Activated CD8-positive, alpha-beta memory T cell treated with anti-CD3 and anti-CD28 coated beads for 24 hours (primary cell): ENCODE data around the gene FXYD2.
"Not testable (repeated sequence)": the region's sequence is repeated elsewhere in the genome, so short reads cannot be mapped to it uniquely, and the experiment has no call there.

Experiments
- DNase-seq: peaks from one replicate; pipeline ENCODE4 v3.0.0-alpha.2; 2020

The FXYD2 gene

DNA sequence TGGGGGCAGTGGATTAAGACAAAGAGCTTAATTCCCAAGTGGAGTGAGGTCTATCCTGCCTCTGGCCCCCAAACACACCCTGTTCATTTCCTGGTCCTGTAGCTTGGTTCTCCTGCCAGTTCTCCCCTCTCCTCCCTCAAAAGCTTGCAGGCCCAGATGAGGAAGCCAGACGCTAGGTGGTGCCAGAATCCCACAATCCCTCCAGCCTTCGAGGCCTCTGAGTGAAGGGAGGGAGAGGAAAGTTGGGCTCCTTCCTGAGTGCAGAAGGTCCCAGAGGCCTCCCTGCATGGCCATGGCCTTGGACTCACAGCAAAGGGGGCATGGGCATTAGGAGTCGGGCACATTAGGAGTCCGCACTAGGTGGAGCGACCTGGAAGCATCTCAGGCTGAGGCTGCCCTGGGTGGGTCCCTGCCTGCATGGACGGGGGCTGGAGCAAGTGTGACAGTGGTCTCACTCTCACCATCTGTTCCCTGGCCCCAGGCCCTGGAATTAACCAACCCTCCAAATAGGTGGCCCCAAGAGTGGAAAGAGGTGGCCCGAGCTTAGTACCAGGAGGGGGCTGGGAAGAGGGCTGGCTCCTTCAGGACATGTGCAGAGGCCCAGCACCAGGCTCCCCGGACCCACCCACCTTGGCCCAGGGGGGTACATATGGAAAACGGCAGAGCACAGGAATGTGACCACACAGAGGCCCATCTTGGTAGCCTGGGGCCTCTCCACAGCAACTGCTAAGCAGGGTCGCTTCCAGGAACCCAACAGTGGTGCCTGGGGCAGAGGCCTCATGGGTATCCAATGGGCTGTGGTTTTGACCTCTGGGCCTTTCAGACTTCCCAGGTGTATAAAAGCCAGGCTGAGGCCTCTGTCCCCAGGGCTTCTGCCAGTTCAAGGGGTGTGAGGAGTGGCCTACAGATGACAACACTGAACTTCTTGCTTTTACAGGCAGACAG is 5.2 kb downstream of the FXYD2 start:
- no peak for DNase-seq

DNA sequence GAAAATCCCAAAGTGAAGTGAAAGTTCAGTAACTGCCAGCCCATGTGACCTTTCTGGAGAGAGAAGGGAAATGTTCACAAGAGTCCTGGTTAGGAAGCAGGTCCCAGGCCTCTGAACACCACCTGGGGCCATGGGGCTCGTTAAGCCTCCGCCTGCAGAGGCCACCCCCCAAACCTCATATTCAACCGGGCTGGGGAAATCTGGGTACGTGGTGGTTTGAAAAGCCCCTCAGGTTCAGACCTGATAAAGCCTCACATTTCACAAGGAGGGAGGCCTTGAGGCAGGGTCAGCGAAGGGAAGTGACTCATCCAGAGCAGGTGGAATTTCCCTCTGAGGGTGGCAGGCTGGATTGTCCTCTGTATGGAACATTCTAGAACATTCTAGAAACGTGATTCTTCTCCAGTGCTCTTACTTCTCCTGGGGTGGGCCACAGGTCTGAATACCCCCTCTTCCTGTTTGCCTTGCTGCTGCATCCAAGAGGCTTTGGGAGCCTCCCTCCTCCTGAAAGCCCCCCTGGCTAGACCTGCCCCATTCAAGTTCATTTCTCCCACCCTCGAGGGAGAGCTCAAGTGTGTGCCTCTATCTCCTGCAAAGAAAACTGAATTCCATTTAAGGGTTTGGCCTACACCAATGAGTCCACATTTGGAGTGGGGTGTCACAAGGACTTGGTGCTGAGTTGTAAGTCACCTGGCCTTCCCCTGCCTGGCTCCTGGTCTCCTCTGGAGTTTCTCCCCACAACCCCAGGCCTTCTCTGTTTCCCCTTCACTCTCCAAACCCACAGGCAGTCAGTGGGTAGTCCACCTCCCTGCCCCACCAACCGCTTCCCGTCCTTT is 6.3 kb downstream of the FXYD2 start:
- DNase-seq: peak; percentile 71

DNA sequence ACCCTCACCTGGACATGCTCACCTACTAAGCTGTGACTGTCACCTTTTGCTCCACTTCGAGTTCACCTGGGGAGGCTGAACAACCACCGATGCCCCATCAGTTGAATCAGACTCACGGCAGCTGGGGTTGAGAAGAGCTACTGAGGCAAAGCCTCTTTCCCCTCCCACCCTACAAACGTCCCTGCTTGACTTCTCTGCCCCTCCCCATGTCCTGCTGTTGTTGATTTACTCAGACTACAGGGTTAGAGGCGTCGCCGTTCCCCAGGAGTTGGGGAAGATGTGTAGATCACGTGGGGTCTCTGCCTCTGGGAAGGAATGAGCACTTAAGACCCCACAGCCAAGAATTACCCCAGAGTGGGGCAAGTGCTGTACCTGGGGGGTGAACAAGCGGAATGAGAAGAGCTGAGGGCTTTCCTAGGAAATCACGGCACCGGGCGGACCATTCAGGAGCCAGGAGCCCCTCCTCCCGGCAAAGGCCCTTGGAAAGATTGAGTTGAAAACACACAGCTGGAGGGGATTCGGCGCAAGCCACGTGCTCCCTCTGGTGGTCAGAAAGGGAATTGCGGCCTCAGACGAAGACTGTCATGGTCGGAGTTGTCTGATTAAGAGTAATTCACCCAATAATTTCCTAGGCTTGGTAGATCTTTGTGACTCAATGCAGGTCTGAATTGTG is 7.0 kb downstream of the FXYD2 start:
- peak; percentile 97 for DNase-seq

DNA sequence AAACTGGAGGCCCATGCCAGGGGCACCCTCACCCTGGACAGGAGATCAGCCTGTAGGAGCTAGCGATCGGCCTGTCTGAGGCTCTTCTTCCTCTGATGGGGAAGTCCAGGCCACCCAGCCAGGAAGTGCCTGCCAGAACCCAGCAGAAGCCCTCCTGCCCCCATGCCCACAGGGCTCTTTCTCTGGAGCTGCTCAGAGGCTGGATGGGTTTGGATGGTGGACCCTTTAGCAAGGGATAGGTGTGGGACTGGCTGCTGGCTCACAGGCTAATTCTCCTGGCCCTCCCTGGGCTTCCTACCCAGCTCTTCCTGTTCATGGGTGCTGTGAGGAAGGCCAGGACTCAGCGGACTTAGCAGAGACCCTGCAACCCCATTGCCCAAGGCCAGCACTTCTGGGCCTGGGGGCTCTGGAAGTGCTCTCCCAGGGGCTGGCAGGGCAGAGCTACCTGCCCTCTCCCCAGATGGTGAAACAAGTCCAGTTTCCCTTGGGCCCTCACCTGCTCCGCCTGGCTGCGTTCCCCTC is 7.6 kb downstream of the FXYD2 start:
- no peak for DNase-seq

DNA sequence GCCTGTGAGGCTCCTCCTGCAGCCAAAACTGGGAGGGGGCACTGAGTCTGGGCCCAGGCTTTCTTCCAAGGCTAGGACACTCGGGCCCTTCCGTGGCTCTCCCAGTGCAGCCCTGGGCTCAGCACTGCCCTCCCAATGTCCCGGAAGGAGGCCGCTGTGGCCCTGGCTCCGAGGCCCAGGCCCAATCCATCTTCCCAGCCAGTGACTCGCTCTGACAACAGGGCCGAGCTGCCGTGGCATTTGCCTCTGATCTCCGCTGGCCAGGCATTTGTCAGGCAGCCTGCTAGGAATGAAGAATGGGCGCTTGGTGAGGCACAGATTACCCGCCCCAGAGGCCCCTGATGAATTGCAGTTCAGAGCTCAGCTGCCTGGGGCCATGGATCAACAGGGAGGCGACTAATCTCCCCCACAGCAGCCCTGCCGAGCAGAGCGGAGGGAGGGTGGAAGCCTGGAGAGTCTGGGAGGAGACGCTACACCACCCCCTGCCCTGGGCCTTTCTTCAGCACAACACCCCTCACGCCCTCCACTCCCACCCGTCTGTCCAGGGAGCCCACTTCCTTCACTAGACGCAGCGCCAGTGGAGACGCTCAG is 8.3 kb downstream of the FXYD2 start:
- DNase-seq: no peak

DNA sequence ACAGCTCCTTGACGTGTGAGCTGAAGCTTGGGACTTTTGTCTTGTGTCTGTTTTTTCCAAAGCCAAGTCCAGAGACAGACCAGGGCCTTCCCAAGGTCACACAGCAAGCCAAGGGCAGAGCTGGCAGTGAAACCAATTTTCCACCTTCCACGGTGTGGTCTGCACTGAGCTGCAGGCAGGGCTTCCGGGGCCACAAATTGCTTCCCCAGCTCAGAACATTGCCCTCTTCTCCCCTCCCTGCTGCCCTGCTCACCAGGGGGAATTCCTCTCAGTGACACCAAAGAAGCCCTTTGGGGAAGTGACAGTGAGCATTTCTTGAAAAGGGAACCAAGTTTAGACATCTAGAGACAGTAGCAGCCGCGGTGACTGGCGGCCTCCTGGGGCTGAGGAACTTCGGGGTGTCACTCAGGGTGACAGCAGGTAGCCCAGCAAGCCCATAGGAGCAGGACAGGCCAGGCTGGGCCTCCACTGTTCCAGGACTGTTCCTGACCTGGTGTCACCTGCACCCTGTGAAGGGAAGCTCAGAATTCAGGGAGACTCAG is 9.2 kb downstream of the FXYD2 start:
- DNase-seq: peak; percentile 84

DNA sequence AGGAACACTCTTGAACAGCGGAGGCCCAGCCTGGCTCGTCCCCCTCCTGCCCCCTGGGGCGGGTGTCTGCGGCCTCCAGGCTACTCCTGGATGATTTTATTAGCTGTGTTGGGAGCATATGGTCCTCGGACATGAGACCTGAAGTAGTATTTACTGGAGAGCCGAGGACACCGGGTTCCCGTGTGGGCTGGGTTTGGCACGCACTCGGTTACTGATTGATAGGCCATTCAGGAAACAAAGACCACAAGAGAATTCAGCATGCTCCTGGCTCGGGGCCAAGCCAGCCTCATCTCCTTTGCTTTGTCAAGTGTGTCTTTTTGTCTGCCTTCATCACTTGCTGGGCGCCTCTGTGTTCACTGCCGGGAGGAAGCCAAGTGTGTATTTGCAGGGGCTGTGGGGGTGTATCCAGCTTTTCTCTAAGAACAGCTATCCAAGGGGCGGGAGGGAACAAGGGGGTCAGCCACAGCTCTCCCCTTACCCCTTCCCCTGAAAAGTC is 9.7 kb downstream of the FXYD2 start:
- DNase-seq: peak; percentile 91

DNA sequence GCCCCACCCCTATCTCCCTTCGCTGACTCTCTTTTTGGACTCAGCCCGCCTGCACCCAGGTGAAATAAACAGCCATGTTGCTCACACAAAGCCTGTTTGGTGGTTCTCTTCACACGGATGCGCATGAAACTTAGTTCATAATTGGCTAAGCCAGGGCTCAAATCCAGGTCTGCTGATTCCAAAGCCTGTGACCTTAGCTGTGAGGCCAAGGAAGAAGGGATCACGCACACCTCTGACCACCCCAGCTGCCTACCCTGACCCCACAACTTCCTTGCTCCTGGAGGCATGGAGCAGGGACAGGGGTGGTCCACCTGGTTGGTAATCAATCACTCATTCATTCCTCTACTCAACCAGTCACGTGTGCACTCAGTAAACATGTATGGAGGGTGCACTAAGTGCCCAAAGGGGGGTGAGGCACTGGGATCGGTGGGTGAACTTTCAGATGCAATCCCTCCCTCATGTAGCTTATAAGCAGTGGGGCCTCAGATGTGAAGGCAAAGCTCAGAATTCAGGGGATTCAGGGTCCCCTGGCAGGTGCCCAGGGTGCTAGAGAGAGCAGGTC is 10.3 kb downstream of the FXYD2 start:
- DNase-seq: no peak

DNA sequence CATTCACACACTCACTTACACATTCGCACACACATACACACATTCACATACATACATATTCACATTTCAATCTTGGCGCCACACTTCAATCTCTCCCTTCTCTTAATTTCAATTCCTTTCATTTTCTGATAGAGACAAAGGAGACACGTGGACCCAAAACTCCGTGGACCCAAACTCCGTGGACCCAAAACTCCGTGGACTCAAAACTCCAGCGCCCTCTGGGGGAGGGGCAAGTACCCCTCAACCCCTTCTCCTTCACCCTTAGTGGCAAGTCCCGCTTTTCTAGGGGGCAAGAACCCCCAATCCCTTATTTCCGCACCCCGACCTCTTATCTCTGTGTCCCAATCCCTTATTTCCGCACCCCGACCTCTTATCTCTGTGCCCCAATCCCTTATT is 14.5 kb downstream of the FXYD2 start:
- DNase-seq: not testable (repeated sequence)

DNA sequence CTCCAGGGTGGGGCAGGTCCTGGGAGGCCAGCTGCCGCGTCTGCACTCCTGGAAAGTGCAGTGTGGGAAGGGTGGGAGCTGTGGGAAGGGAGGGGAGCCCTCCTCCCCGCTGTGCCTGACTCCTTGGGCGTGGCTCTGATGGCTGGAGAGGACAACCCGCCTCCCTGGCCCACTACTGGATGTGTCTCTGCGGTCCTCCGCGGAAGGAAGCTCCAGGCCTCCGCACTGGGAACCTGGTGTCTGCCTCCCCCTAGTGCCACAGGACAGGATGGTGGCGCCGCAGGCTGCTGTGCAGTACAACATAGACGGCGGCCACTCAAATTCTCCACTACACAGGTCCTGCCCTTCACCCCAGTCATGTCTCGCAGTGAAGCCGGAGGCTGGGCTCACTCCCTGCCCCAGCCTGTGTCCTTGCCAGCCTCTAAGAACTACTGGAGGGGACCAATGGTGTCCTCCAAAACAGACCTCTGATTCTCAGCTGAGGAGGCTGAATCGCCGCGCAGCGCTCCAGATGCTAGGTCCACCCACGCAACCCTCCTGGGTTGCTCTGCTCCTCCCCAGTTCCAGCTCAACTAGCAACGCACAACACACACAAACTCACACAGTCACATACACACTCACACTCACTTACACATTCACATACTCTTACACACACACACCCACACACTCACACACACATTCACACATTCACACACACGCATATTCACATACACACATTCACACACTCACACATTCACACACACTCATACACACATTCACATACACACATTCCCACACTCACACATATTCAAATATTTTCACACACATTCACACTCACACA is 15.1 kb downstream of the FXYD2 start:
- peak; percentile 75 for DNase-seq

DNA sequence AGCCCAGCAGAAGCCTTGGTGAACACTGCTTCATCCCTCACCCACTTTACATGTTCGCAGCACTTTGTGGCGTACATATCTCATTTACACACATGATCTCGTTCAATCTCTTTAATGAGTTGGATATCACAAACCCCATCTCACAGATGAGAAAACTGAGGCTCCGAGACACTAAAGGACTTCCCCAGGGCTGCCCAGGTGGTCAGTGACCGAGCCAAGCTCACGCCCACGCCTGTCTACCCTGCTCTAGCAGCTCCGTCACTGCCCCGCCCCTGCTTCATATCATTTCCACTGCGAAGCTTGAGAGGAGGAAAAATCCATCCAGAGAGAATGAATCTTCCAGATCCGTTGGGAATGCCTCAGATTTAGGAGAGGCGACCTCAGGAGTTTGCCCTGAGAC is 15.8 kb downstream of the FXYD2 start:
- DNase-seq: no peak

DNA sequence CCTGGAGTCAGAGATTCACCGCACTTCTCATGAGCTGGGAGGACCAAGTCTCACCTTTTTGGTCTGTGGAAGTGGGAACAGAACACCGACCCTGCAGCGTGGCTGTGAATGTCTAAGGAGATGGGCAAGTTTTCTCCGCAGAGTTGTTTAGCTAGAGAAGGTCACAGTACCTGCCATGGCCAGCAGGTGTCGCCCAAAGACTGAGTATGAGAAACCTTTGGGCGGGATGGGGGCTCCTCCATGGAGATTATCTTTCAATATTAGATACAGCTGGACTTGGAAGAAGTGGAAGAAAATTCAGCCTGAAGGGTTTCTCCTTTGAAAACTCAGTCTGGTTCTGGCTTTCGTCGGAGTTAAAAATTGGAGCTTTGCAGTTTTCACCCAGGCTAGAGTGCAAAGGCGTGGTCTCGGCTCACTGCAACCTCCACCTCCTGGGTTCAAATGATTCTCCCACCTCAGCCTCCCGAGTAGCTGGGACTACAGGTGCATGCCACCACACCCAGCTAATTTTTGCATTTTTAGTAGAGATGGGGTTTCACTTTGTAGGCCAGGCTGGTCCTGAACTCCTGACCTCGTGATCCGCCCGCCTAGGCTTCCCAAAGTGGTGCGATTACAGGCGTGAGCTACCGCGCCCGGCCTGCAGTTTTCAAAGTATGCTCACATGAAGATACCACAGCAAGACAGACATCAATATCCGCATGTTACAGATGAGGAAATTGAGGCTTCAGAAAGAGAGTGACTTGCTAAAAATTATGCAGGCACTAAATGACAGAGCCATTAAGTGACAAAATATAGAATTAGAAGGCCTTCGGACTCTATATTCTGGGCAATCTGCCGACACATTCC is 16.8 kb downstream of the FXYD2 start:
- DNase-seq: peak; percentile 87

DNA sequence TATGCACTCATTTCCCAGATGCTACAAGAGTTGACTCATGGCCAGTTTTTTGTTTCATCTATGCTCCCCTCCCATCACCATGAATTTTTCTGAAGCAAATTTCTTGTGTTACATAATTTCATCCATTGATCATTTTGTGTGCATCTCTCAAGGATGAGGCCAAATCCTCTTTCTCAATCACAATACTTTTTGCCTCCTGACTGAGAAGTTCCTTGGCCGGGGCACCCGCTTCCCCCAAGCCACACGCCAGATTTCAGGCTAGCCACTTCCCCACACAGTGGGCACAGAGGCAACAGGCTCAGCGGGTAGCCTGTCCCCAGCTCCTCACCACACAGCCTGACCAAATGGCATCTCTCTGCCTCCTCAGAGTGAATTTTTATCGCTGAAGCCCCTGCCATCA is 17.7 kb downstream of the FXYD2 start:
- no peak for DNase-seq

DNA sequence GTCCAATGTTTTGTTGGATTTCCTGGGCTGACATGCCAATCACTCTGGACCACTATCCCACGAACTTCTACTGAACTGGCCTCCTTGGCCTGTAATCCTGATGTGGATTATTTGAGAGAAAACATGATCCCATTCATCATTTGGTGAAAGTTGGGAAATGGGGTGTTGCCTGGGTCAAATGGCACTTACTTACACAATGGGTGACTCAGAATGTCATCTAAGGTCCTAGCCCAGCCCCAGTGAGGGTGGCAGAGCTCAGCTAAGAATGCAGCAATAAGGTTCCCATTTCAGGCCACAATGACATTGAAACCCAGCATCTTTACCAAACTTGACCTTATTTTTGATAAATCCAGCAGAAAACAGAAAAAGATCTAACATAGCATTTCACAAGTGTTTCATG is 19.5 kb downstream of the FXYD2 start:
- DNase-seq: no peak

DNA sequence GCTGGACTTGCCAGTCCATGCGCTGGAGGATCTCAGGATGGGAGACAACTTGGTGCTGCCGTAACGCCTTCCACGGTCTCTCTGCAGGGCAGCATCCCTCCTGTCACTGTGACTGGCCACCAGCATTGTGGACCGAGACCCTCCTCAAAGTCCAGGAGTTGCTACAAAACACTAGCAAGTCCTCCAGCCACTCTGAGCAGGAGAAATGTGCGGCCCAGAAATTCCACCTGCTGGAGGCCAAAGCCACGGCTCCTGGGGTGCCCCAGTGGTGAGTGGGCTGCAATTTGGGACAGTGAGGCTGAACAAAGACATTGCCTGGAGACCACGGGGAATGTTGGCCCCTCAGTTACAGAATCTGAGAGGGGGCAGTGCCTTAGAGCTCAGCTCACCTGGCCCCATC is 20.6 kb downstream of the FXYD2 start:
- no peak for DNase-seq

DNA sequence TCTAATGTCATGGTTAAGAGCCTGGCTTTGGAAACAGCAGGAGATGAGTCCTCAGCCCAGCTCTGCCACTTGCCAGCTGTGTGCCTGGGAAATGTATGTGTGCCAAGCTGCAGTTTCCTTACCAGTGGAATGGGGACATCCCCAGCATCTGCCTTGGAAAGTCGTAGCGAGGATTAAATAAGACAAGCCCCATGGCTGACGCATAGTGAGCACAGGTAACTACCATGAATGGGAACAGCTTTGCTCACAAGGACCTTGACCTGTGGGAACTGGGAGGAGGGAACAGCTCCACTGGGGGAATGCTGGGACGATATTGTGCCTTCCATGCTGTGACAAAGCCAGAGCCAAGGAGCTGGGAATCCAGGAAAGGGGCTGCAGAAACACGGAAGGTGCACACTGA is 24.9 kb downstream of the FXYD2 start:
- DNase-seq: no peak

DNA sequence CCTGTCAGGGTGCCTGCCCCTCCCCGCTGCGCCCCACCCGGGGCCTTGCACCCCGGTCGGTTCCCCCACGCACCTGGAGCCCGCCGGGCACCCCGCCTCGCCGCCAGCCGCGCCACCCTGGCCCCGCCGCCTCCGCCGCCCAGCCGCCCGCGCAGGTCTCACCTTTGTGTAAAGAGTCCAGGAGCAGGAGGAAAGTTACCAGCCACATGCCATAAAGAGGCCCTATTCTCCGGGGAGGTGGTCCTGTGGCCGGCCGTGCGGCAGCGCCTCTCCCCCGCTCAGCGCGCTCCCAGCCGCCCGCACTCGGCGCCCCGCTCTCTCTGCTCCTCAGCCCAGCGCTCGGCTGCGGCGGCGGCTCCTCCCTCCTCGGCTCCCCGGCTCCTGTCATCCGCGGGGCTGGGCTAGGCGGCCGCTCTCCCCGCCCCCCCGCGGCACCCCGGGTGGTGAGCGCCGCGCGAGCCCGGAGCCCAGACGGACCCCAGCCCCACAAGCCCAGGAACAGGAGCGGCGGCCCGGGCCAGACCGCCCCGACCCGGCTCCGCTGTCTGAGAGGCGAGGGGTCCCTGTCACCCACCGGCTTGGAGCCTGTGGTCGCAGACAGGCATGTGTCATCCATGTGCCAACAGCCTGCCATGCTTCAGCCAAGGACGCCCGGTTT is 27.5 kb downstream of the FXYD2 start, which contains the start of gene DSCAML1:
DSCAML1 (minus strand) TSS at position 345 of the 658 bp plus-strand sequence; CDS start at position 208, 137 bp downstream.
- peak; percentile 78 for DNase-seq

DNA sequence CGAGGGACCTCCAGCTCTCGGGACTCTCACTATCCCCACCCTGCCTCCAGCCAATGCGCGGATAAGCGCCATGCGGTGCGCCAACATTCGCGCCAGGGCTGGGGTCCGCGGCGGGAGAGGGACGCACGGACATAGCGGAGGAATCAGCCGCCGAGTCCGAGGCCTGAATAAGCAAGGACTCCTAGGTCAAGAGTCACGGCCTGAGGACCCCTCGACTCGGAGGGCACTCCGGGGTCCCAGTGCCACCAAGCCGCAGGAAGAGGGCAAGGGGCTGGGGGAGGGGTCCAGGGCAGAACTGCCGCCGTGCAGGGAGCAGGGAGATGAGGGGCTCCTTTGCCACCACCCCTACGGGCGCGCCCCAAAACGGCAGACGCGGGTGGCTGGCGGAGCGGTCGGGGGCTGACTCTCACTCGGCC is 28.1 kb downstream of the FXYD2 start:
- DNase-seq: no peak
